Cerebellar cortex (tissue), 1 donor: ENCODE data around the gene AKR1B1.

Source experiments
- DNase-seq: peaks from one replicate; pipeline ENCODE4 v3.0.0-alpha.2; 2015; ENCODE audit warnings: low spot score

The AKR1B1 gene

GRCh38 chr7:134469622-134470021 is 10.7 kb upstream of the AKR1B1 start:
- DNase-seq = no peak

- DNase-seq = no peak
These were observed 9.6 kb upstream of the AKR1B1 start for GRCh38 chr7:134468475-134468874.

GRCh38 chr7:134468054-134468453 is 9.2 kb upstream of the AKR1B1 start:
- DNase-seq = no peak

- no peak for DNase-seq
These were observed 6.6 kb upstream of the AKR1B1 start for GRCh38 chr7:134465491-134465890.

GRCh38 chr7:134464496-134464895 is 5.6 kb upstream of the AKR1B1 start:
- DNase-seq = no peak

GRCh38 chr7:134463751-134464150 is 4.9 kb upstream of the AKR1B1 start:
- no peak for DNase-seq

GRCh38 chr7:134462337-134462925 is 3.5 kb upstream of the AKR1B1 start:
- DNase-seq = no peak

GRCh38 chr7:134461916-134462315 is 3.0 kb upstream of the AKR1B1 start:
- DNase-seq = no peak

- DNase-seq = no peak
These were observed 1.1 kb upstream of the AKR1B1 start for GRCh38 chr7:134459981-134460380.

GRCh38 chr7:134458341-134458805 is 527 bp downstream of the AKR1B1 start:
- DNase-seq = peak; percentile 56

GRCh38 chr7:134457210-134457609 is 1.7 kb downstream of the AKR1B1 start:
- peak; percentile 24 for DNase-seq

GRCh38 chr7:134454277-134454676 is 4.6 kb downstream of the AKR1B1 start:
- DNase-seq = no peak

GRCh38 chr7:134453518-134453917 is 5.4 kb downstream of the AKR1B1 start:
- DNase-seq = no peak

- no peak for DNase-seq
These were observed 5.9 kb downstream of the AKR1B1 start for GRCh38 chr7:134452991-134453473.

GRCh38 chr7:134452419-134452838 is 6.5 kb downstream of the AKR1B1 start:
- no peak for DNase-seq

- DNase-seq = no peak
These were observed 7.2 kb downstream of the AKR1B1 start for GRCh38 chr7:134451656-134452055.

- no peak for DNase-seq
These were observed 8.5 kb downstream of the AKR1B1 start for GRCh38 chr7:134450294-134451000.

- no peak for DNase-seq
These were observed 9.2 kb downstream of the AKR1B1 start for GRCh38 chr7:134449680-134450079.

GRCh38 chr7:134448356-134449229 is 10.3 kb downstream of the AKR1B1 start:
- DNase-seq = no peak

GRCh38 chr7:134447383-134447782 is 11.5 kb downstream of the AKR1B1 start:
- DNase-seq = no peak

- DNase-seq = no peak
These were observed 12.0 kb downstream of the AKR1B1 start for GRCh38 chr7:134446923-134447322.

GRCh38 chr7:134446446-134446845 is 12.5 kb downstream of the AKR1B1 start:
- no peak for DNase-seq

GRCh38 chr7:134444961-134445315 is 14.0 kb downstream of the AKR1B1 start:
- DNase-seq = no peak
